B cell (primary cell): Measurements from ENCODE around the gene DOCK3. TPM values are rescaled to one million over a fixed set of nuclear protein-coding genes. Genes with fewer than 3 reads are reported as not detected.

Experiments used
- ATAC-seq: fragments of 200-7000 bp; cut with Tn5 transposase; one replicate; pipeline ENCODE4 v1.10.0; 2021; ENCODE audit warnings: low read depth, mild to moderate bottlenecking, moderate number of reproducible peaks, moderate library complexity
- CTCF ChIA-PET: fragments of 350-600 bp; sonication (Branson Sonifier 250); formaldehyde crosslinking; loops from one replicate; lab custom pipeline; 2021; ENCODE audit warnings: antibody characterized with exemption, inconsistent platforms; lab: Charles Lee
- POLR2A ChIA-PET: fragments of 350-600 bp; sonication (Branson Sonifier 250); formaldehyde crosslinking; loops from one replicate; lab custom pipeline; 2021; ENCODE audit warnings: antibody characterized with exemption; lab: Charles Lee
- DNase-seq: peaks from one replicate; pipeline ENCODE4 v3.0.0; 2013
- H2AFZ ChIP-seq: 2 replicates; pipeline ENCODE4 v1.6.1; 2012; ENCODE audit warnings: mild to moderate bottlenecking, low read depth, low read length; ENCODE audit not compliant: insufficient read depth, poor library complexity, severe bottlenecking
- H3K27ac ChIP-seq, 2 donors: 1 replicate in 1 of 2; 2 replicates in 1 of 2; pipeline ENCODE4 v1.5.1; 2012 to 2013; ENCODE audit warnings: low read length in 2 of 2, mild to moderate bottlenecking in 2 of 2, moderate library complexity in 1 of 2
- H3K27me3 ChIP-seq, 4 experiments: fragments of 200-600 bp in 1 of 4; sonication (generic) in 1 of 4; replicated peaks in 1 of 4; 1 replicate in 2 of 4; 2 replicates in 2 of 4; pipeline versions ENCODE4 v1.6.1 to v1.7.0; 2013 to 2016; ENCODE audit warnings: low read length in 3 of 4, mild to moderate bottlenecking in 2 of 4, mixed read lengths in 1 of 4, moderate library complexity in 1 of 4; ENCODE audit not compliant: insufficient read depth in 4 of 4, control insufficient read depth in 3 of 4; ENCODE audit errors: control extremely low read depth in 1 of 4
- H3K36me3 ChIP-seq, 2 experiments: replicated peaks in 1 of 2; 1 replicate in 1 of 2; 2 replicates in 1 of 2; pipeline versions ENCODE4 v1.6.1 to v1.7.1; 2013; ENCODE audit warnings: low read length in 1 of 2; ENCODE audit not compliant: insufficient read depth in 2 of 2, control insufficient read depth in 1 of 2; ENCODE audit errors: control extremely low read depth in 1 of 2, extremely low read depth in 1 of 2
- H3K4me1 ChIP-seq, 2 donors: fragments of 200-600 bp in 1 of 2; sonication (generic) in 1 of 2; 1 replicate in 1 of 2; 2 replicates in 1 of 2; pipeline versions ENCODE4 v1.5.1 to v1.6.1; 2013 to 2017; ENCODE audit warnings: low read length in 2 of 2; ENCODE audit not compliant: control insufficient read depth in 2 of 2, insufficient read depth in 2 of 2
- H3K4me2 ChIP-seq: replicated peaks from 2 replicates; pipeline ENCODE3; 2012; ENCODE audit warnings: mild to moderate bottlenecking, low read depth, low read length; ENCODE audit not compliant: poor library complexity, severe bottlenecking
- H3K4me3 ChIP-seq, 5 experiments: fragments of 200-600 bp in 1 of 5; sonication (generic) in 1 of 5; 1 replicate in 3 of 5; 2 replicates in 2 of 5; pipeline versions ENCODE4 v1.5.1 to v1.7.0; 2011 to 2016; ENCODE audit warnings: low read length in 4 of 5, mild to moderate bottlenecking in 4 of 5, low read depth in 2 of 5, control low read depth in 1 of 5, moderate library complexity in 1 of 5; ENCODE audit not compliant: insufficient read depth in 1 of 5; ENCODE audit errors: control extremely low read depth in 1 of 5, extremely low read depth in 1 of 5
- H3K79me2 ChIP-seq: fragments of 200-600 bp; sonication (generic); one replicate; pipeline ENCODE4 v1.6.0; 2016; ENCODE audit warnings: low read length; ENCODE audit not compliant: control insufficient read depth, insufficient read depth
- H3K9ac ChIP-seq: fragments of 200-600 bp; sonication (generic); 2 replicates; pipeline ENCODE4 v1.6.1; 2017; ENCODE audit warnings: mild to moderate bottlenecking, low read length, moderate library complexity
- H3K9me3 ChIP-seq, 3 donors: one replicate each; pipeline versions ENCODE4 v1.6.1 to v1.7.1; 2013; ENCODE audit warnings: low read length in 2 of 3; ENCODE audit not compliant: control insufficient read depth in 2 of 3, insufficient read depth in 1 of 3; ENCODE audit errors: control extremely low read depth in 1 of 3
- H4K20me1 ChIP-seq: 2 replicates; pipeline ENCODE4 v1.6.0; 2012; ENCODE audit warnings: mild to moderate bottlenecking, low read length; ENCODE audit not compliant: insufficient read depth, control insufficient read depth, poor library complexity, severe bottlenecking
- H3K27ac Mint-ChIP-seq: one replicate; pipeline ENCODE4 v1.8.0; 2021; ENCODE audit warnings: mixed read lengths
- H3K27me3 Mint-ChIP-seq: one replicate; pipeline ENCODE4 v1.8.0; 2021; ENCODE audit warnings: mixed read lengths
- H3K4me1 Mint-ChIP-seq: one replicate; pipeline ENCODE4 v1.8.0; 2021; ENCODE audit warnings: mixed read lengths
- H3K4me3 Mint-ChIP-seq: one replicate; pipeline ENCODE4 v1.8.0; 2021; ENCODE audit warnings: mixed read lengths
- H3K9me3 Mint-ChIP-seq: one replicate; pipeline ENCODE4 v1.8.0; 2022; ENCODE audit warnings: mixed read lengths; ENCODE audit not compliant: insufficient read depth
- EZH2 ChIP-seq: IDR thresholded peaks from 2 replicates; pipeline ENCODE4 v1.6.1; 2012; ENCODE audit warnings: borderline replicate concordance, low read depth, mild to moderate bottlenecking, moderate library complexity, low read length; ENCODE audit not compliant: insufficient read depth, poor library complexity, severe bottlenecking
- WGBS: methylation state at CpG from one replicate; pipeline ENCODE4 v1.1.5; 2013; ENCODE audit warnings: missing lambda C conversion rate; ENCODE audit not compliant: insufficient coverage; 5-methylcytosine and 5-hydroxymethylcytosine counted together
- intact Hi-C: fragments of 100-400 bp; cut with micrococcal nuclease; formaldehyde crosslinking; loops from one replicate; pipeline ENCODE4 v1.10.0; 2022
- polyA plus RNA-seq: library from polyadenylated mRNA; depleted of rRNA; stranded (reverse); fragments of >200 nt; gene quantifications from 2 replicates; pipeline ENCODE4 v1.2.3, GENCODE V29; 2012
- total RNA-seq, 2 donors: library from RNA; stranded (reverse); fragments of 120-200 nt in 1 of 2; gene quantifications; 1 replicate in 1 of 2; 2 replicates in 1 of 2; pipeline versions ENCODE4 v1.2.3 to v1.2.4, GENCODE V29; 2013 to 2022
- TF ChIP-seq, protein P1 (sequence below): fragments of 200-600 bp; IDR thresholded peaks from one replicate; pipeline ENCODE4 v1.8.0; 2022; ENCODE audit warnings: antibody characterized with exemption, mild to moderate bottlenecking

The DOCK3 gene
- total and polyA plus RNA-seq, 2 donors (not counting 1 experiment from before 2014, with no cell fraction given): 0.06 to 0.30 TPM

DNA sequence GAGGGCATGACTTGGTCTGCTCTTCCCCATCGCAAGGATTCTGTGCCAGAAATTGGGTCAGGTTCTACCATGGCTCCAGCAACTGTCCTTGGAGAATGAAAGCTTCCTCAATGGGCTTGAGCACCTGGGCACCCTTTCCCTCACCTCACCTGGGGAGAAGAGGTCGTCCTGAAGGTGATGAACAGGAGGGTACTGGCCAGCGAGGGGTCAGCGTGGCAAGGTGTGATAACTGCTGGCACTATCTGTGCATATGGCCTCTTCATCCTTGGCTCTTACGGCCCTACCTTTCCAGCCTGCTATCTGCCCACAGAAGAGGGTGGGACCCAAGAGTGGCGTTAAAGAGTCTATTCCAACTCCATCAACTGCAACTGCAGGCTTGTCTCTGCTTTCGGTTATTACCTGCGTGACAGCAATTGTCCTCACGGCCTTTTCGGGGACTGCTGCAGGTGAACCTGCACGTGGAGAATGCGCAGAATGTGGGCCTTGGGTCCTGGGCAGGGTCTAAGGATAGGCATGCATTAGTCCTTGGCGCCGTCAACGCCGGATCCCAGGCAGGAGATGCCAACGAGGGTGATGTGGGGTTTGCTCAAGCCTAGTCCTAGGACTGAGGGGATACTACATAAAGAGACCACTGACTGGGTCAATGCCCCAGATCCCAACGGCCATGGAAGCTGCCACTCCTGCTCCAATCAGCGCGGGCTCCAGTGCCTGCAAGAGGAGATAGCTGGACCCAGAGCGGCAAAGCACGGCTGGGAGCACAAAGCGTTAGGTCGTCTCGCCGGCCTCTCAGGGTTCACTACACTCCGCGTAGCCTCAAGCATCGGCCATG, 715.7 kb downstream of the DOCK3 start:
- ATAC-seq (peak; percentile 1), DNase-seq (peak; percentile 27)
- H3K4me3 Mint-ChIP-seq: peak overlapping the region; percentile 79
- H3K9me3 Mint-ChIP-seq: no peaks in the 10 kb centered on the region
- peaks cover 55% of the 10 kb centered on the region for H3K79me2 ChIP-seq
- H3K9ac ChIP-seq: peak overlapping the region; percentile 65
- H3K27me3 Mint-ChIP-seq: no peaks in the 10 kb centered on the region
- H3K4me3 ChIP-seq: peak overlapping the region in 4 of 5 experiments; percentile 29 to 58 (median 45)
- ChIA-PET CTCF (interaction anchor here (0.6 to 8.6 kb wide), 17 partner anchors 9 to 822 kb away, joined by 3 to 67 read pairs (median 5); partner anchors contain the start of genes CISH, DCAF1 and MAPKAPK3), POLR2A (no interaction called here)
- peaks cover 30 to 48% of the 10 kb centered on the region in 2 donors for H3K4me1 ChIP-seq
- no peaks in the 10 kb centered on the region for H3K9me3 ChIP-seq
- peak overlapping the region; percentile 73 for H2AFZ ChIP-seq
- peak overlapping the region; percentile 88 for H3K27ac Mint-ChIP-seq
- H3K27me3 ChIP-seq: no peaks in the 10 kb centered on the region
- peak overlapping the region; percentile 91 for H3K4me2 ChIP-seq
- peaks cover 43% of the 10 kb centered on the region for H4K20me1 ChIP-seq
- peaks cover 61% of the 10 kb centered on the region for H3K4me1 Mint-ChIP-seq
- H3K27ac ChIP-seq: peak overlapping the region; percentile 51 to 70
- intact Hi-C loops: loop anchor here (1.0 to 10.0 kb wide), 4 partner anchors 44 to 1144 kb away; partner anchors contain the start of genes NT5DC2 and UQCC5
- WGBS: 41% methylated on average over 27 of the region's 29 CpGs
- TF ChIP-seq, protein P1, sequence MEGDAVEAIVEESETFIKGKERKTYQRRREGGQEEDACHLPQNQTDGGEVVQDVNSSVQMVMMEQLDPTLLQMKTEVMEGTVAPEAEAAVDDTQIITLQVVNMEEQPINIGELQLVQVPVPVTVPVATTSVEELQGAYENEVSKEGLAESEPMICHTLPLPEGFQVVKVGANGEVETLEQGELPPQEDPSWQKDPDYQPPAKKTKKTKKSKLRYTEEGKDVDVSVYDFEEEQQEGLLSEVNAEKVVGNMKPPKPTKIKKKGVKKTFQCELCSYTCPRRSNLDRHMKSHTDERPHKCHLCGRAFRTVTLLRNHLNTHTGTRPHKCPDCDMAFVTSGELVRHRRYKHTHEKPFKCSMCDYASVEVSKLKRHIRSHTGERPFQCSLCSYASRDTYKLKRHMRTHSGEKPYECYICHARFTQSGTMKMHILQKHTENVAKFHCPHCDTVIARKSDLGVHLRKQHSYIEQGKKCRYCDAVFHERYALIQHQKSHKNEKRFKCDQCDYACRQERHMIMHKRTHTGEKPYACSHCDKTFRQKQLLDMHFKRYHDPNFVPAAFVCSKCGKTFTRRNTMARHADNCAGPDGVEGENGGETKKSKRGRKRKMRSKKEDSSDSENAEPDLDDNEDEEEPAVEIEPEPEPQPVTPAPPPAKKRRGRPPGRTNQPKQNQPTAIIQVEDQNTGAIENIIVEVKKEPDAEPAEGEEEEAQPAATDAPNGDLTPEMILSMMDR: no peak
- TF ChIP-seq EZH2: no peak
- peaks cover 0 to 53% of the 10 kb centered on the region in 2 experiments for H3K36me3 ChIP-seq
